NCI-H524 treated with DMSO at 0.1 percent for 48 hours (cell line): ENCODE measurements around the gene VSTM4.

Source experiments
- DNase-seq: peaks from one replicate; lab custom pipeline; 2025; lab: John Stamatoyannopoulos, UW

The VSTM4 gene

DNA sequence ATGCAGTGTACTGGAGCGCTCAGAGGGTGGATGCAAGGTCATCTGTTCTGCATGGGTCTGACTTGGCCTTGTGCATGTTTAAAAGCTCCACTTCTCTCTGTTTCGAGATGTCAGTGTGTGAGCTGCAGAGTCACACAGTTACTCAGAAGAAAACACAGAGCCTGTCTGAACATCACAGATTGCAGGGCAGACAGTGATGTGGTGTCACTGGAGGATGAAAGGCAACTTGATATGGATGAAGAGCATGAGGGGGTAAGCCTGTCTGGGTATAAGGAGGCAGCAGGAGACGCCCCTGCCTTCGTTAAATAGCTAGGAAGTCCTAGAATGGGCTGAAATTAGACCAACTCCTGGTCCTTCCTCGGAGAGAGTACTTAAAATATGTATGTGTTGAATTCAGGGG is 108.2 kb downstream of the VSTM4 start:
- DNase-seq, result no peak

DNA sequence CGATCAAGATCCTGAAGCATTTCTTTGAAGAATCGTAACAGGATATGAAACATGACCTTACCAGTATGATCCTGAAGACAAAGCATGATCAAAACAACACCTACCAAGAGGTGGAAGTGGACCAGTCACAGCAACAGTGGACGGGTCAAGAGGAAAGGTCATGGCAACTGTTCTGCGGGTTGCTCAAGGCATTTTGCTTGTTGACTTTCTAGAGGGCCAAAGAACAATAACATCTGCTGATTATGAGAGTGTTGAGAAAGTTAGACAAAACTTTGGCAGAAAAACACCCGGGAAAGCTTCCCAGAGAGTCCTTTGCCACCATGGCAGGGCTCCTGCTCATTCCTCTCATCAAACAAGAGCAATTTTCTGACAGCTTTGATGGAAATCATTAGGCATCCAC is 110.1 kb downstream of the VSTM4 start:
- no peak for DNase-seq

DNA sequence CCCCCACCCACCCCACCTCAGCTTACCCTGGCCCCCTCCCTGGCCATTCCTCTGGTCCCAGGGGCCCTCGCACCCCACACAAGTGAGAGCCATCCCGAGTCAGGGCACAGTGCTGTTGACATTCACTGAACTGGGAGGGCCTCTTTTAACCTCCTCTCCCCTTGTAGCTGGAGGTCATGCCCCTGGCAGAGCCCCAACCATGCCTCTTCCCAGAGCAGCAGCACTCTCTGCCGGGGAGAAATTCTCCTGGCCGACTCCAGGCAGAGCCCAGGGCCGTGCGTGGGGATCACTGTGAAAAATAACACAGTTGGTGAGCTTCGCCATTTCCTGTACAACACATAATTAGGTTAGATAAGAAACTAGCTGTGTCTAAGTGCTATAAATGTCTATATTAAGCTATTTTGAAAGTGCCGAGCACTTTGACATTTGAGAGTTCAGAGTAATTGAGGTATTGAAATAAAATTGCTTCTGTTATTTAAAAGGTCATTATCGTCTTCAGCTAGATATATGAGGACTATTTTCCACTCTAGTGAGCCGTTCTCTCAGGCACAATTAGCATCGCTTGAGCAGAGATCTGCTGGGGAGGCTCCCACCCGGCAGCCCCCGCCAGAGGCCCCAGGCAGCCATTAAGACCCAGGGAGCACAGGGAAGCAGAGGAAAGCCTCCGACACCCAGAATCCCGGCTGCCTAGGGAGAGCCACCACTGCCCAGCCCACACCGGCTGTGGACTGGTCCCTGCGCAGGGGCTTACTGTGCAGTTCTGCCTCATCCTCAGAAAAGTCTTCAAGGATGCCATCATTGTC is 113.3 kb downstream of the VSTM4 start:
- no peak for DNase-seq

DNA sequence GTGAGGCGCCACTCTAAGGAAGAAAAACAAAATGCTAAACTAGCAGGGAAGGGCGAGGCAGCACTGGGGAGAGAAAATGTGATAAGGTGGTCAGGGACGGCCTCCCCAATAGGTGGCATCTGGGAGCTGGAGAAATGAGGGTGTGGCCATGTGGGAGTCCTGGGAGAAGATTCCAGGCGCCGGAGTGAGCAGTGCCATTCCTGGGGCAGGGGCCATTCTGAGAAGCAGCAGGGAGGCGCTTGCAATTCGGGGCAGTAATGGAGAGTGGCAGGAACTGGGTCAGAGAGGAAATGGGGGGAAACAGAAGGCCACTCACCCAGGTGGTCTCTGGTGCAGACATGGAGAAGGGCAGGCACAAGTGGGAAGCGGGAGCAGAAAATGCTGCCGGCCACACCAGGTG is 113.9 kb downstream of the VSTM4 start:
- DNase-seq, result no peak

DNA sequence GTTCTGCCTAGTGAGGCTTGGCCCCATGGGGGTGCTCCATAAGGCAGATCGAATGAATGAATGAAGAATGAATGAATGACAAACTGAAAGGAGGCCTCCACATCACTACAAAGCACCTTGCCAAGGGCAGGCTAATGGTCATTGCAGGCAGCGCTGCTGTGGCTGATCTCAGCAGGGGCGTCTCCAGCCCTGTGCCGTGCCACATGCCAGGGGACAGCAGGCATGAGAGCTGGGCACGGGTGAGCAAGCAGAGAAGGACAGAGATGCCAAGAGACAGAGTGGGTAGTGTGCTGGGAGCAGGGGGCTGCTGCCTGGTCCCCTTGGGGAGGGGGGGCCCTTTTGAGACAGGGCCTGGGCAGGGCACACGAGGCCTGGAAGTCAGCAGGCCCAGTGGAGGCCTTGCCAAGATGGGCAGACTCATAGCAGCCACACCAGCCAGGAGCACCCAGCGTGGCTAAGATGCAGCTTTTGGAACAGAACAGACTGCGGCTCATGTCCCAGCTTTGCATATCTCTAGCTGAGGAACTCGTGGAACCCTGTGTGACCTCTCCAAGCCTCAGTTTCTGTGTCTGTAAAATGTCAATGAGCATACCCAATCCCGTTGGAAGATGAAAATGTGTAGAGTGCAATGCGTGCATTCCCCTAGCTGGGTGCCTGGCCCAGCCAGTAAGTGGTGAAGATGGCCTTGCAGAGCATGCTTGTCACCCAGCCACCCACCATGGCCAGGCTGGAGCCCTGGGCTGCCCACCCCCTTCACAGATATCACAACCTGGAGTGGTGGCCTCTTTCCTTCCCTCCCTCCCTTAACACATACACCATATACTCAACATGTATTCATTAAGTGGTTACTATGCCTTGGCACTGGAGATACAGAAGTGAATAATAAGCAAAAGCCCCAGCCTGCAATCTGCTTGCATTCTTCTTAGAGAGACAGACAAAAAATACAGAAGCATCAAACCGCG is 114.6 kb downstream of the VSTM4 start:
- DNase-seq, result no peak

DNA sequence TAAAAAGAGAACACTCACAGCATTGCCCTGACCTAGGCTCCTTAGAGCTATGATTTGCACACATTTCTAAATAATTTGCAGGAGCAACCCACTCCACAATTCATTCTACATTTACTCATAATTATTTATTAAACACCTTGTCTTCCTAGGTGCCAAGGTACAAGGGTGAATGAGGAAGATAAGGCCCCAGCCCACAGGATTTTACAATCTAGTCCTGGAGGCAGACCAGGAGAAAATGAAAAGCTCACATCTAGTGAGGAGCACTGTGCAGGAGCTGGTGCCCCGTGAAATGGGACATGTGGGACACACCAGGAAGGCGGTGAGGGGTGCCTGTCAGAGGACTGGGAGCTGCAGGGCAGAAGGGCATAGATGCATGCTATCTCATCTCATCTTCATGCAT is 116.0 kb downstream of the VSTM4 start:
- no peak for DNase-seq

DNA sequence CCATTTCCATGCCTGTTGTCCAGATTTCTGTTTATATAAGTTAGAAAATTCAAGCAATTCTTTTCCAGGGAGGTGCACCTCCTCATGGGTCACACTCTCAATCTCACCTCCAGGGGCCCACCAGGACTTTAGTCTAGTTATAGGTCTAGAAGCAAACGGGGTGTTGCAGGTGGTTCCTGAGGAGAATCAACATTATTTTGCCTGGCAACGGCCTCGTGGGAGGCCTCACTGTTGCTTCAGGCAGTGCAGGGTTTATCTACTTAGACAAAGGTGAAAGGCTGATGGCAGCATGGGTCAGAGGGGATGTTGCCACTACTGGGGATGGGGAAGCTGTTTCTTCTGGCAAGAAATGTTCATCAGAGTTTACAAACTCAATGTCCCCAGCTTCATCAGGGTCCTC is 119.0 kb downstream of the VSTM4 start:
- no peak for DNase-seq

DNA sequence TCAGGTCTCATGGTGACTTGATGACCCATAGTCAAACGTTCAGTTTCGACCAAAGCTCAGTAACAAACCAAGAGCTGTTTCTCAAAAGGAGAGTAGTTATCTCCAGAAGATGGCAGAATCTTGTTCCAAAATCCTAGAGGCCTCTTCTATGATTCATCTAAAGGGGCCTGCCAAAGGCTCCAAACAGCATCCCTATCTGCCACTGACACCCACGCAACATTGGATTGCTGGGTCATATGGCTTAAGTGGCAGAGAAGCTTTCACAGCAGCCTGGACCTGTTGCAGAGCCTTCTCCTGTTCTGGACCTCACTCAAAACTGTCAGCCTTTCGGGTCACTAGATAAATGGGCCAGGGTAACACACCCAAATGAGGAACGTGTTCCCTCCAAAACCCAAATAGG is 121.7 kb downstream of the VSTM4 start:
- DNase-seq, result no peak

DNA sequence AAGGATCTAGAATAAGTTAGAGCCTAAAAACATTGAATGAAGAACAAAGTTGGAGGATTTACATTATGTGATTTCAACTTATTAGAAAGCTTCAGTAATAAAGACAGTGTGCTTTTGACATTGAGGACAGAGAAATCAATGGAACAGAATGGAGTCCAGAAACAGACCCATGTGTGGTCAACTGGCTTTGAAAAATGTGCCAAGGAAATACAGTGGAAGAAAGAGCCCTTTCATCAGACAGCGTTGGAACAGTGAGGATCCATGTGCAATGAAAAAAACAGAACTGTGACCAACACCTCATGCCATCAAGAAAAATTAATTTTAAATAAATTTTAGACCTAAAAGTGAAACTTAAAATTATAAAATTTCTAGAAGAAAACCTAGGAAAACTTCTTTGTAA is 125.1 kb downstream of the VSTM4 start:
- DNase-seq, result no peak

DNA sequence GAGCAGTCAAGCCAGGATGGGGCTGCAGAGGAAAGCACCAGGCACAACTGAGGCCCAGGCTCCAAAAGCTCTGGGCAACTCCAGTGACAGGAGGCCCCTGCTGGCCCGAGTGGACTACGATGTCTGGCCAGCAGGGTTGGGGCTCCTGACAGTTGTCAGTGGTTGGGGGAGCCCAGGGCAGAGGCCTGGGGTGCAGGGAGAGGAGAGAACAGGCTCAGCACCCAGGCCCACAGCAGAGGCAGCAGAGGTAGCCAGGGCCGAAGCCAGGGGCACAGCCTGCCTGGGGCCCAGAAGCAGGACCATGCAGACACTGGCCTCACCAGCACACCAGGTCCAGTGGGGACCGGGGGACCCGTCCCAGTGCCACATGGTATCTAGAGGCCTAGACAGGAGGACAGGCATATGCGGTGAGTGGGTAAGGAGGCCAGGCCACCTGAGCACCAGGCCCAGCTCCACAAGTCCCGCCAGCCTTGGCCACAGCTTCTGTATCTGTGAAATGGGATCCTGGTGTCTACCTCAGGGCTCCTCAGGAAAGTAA is 129.6 kb downstream of the VSTM4 start:
- no peak for DNase-seq

DNA sequence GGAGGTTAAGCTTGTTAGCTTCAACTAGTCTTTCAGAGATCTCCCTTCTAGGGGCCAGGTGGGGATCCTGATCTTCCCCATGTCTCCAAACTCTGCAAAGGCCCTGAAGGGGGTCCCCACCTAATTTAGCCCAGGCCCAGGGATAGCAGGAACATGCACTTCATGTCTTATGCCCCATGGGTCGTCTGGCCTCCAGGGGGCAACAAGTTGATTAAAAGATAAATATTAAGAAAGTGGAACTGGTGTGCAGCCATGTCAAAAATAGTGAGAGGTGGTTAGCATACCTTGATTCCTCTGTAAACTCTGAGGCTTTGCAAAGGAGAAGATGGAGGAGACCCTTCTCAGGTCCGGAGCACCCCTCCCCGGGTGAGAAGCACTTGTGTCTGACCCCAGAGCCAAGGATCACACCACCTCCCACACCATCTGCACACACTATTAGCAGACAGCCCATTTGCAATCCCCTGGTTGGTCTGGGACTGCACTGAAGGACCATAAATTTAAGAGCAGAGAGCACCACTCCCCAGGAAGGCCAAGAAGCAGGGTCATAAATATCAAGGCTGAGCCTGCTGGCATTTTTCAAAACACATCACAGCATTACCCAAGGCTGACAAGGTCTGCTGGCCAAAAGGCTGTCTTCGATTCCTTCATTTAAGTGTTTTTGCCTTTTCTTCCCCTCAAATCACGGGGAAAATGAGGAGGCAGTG is 131.5 kb downstream of the VSTM4 start:
- no peak for DNase-seq

DNA sequence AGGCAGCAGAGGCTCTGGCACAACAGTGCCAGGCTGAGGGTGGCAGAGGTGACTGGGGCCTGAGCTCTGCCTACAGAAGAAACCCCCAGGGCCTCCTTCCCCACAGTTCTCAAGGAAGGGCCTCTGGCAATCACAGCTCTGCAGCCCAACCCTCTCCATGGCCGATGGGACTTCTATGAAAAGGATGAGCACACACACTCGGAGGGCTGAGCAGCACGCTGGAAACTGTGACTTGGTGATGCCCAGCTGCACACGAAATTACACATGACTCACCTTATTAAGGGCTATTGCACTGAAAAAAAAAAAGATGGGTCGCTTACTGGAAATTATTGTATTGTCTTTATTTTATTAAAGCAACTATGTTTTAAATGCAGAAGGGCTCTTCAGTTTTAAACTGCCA is 132.7 kb downstream of the VSTM4 start:
- DNase-seq, result no peak

DNA sequence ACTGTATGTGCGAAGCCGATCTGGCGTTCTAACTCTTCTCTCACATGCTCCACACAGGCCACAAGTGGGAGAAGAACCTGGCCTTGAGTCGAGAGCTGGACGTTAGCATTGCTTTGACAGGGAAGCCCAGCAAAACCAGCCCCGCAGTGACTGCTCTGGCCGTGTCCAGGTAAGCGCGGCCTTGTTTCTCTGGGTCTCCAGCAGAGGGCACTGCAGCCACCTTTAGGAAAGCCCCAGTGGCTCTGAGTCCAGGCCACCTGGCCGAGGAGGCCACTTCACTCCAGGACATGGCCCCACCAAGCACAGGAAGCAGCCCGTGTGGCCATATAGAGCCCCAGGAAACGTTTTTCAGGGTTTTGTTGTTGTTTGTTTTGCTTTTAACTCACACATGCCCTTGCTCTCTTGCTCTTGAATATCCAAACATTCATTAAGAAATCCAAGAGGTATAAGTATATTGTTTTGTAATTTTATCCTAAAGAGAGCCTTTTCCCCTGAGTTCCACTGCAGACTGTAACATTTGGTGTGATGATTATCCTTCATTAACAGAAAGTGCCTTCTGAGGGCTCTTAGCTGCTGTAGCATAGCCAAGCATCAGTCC is 133.9 kb downstream of the VSTM4 start:
- no peak for DNase-seq

DNA sequence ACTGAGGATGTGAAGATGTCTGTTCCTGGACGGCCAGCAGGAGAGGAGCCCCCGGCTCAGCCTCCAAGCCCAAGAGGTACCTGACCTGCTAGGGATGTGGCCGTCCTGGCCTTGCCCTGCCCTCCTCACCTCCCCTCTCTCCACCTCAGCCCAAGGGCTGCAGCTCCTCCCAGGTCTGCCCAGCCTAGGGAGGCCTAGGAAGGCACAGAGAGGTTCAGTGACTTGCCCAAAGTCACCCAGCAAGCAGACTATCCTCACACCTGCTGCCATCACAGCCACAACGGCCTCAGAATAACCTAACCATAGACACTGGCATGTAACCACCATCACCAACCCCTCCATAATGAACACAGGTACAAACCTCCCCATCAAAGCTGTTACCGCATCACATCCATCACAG is 137.0 kb downstream of the VSTM4 start:
- no peak for DNase-seq

DNA sequence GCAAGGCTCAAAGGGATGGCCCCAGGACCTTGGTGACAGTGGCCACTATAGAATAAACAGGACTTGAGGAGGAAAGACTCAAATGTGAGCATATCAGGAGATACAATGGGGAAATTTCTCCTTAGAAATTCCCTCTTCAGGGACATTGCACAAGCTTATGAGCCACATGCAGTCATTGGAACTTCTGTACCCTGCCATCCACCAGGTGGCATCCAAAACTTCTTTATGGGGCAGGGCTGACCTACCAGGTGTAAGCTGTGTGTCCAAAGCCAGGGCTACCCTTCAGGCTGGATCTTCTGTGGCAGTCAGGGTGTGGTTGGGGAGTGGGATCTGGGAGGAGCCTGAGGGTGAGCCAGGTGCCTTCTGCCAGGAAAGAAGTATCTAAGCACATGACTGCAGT is 139.1 kb downstream of the VSTM4 start:
- no peak for DNase-seq

DNA sequence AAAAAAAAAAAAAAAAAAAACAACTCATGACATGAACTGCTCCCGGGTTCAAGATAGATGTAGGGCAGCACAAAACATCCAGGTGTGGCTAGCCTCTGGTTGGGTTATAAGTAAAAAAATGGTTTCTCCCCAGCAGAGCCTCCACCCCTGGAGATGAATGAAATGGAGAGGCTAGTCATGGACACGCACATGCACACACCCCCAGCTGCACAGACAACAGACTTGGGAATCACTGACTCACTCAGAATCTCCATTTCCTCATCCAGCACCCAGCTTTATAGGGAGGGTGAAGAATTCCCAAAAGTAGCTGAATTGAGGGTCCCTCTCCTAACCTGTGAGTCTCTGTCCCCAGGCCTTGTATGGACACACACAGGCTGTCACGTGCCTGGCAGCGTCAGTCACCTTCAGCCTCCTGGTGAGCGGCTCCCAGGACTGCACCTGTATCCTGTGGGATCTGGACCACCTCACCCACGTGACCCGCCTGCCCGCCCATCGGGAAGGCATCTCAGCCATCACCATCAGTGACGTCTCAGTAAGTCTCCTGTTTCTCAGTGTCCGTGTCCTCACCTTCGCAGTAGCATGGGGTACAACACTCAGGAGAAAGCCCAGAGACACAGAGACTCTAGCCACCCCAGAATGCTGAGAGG is 140.7 kb downstream of the VSTM4 start:
- no peak for DNase-seq

DNA sequence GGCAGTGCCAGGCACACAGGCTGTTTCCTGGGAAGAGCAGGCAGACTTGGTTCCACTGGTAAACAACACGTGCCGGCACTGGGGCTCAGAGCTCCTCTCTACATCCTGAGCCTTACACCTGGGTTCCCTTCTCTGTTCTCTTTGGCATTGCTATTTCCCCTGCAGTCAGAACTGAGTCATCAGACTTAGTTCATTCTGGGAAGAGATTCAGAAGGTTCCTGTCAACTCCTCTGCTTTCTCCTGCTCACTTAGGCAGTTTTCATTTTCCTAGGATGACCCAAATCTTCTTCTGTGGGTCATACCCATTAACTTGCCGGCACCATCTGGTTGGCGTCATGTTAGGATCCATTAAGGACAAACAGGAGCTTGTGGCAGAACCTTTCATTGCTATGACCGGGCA is 142.3 kb downstream of the VSTM4 start:
- no peak for DNase-seq

DNA sequence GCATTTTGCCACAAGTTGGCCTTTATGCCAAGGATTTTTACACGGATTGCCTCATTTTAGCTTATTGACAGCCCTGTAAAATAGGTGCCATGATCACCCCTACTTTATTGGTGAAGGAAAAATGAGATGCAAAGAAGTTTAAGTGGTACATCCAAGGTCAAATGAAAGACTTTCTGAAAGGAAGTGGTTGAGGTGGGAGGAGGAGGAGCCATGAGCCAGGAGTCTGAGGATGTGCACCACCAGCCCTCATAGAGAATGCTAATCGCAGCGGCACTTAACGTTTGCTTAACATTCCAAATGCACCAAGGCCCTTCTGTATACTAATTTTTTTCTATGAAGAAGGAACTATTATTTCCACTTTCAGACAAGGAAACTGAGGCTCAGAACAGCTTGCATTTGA is 144.7 kb downstream of the VSTM4 start:
- DNase-seq, result no peak

DNA sequence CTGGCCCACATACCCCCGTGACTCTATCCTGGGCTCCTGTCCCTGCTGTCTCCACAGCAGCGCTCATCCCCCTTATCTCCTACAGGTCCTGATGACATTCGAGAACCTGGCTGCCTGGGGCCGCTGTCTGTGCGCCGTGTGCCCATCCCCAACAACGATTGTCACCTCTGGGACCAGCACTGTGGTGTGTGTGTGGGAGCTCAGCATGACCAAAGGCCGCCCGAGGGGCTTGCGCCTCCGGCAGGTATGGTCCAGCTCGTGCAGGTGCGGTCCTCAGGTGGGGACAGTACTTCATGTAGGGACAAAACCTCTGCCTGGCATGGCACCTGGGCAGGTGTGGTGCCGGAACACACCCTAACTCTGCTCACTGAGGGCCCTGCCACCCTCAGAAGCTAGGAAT is 145.3 kb downstream of the VSTM4 start:
- DNase-seq, result no peak

DNA sequence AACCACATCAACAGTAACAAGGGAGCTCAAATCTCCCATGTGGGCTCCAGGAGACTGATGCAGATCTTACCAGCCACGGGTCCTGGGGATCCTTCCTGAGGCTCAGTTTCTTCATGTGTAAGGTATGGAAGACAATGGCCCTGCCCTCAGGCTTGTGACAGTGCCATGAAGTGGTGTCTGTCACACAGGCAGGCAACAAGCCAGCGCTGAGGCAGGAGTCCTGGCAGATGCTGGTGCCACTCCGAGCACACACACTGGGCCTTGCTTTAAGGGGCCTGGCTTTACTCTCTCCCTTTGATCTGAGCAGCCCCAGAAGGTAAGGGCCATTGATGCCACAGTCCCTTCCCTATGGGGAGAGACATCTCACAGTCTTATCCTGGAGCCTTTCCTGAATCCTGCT is 147.3 kb downstream of the VSTM4 start:
- DNase-seq, result no peak

DNA sequence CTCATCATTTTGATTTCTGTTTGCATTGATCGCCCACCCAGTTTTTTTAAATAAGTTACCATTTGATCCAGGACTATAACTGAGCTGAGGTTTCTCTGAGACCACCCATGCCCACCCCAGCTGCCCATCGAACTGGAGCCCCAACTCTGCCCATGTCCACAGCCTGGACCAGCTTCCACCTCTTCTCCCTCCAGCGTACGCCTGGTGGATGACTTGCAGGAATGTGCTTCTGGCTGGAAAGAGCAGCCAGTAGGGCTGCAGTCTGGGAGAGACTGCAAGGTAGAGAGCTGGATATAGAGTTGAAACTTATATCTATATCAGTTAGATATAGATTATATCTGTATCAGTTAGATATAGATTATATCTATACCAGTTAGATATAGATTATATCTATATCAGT is 149.9 kb downstream of the VSTM4 start:
- no peak for DNase-seq
